ENCODE results near the gene ART1. TPM values are rescaled to one million over a fixed set of nuclear protein-coding genes. Genes with fewer than 3 reads are reported as not detected.

Gene ART1
- total and polyA plus RNA-seq, 11 donors, result 0.33 to 3.3 (median 0.61) TPM; not detected in 3

DNA sequence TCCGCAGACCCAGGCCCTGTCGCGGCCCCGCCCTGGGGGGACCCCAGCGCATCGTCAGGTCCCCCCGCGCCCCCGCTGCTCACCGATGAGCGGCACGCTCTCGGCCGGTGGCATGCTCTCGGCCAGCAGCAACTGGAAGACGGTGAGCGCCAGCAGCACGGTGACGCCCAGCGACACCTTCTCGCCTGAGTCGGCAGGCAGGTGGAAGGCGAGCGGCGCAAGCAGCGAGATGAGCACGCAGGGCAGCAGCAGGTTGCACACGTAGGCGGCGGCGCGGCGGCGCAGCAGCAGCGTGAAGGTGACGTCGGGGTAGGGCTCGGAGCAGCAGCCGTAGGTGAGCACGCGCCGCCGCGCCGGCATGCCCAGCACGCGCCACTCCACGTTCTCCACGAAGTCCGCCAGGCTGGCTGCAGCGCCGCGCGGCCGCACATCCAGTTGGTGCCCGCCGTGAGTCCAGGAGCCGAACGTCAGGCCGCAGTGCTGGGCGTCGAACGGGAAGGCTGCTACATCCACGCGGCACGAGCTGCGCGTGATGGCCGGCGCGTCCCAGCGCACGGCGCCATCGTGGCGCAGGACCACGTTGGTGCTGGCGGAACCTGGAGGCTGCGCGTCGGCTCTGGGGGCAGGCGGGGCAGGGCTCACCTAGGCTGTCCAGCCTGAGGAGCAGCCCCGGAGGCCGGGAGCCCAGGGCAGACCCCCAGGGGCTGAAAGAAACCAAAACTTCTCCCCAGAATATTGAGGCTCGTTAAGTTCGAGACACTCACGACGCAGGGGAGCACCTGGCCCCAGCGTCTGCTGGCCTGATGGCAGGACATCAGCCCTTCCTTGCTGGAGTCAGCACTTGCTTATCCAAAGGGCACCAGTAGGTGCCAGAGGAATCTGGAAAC lies 22.5 kb downstream of the ART1 start:
- H3K27me3 ChIP-seq, result no peaks in the 10 kb centered on the region
- TF ChIP-seq, protein P1, sequence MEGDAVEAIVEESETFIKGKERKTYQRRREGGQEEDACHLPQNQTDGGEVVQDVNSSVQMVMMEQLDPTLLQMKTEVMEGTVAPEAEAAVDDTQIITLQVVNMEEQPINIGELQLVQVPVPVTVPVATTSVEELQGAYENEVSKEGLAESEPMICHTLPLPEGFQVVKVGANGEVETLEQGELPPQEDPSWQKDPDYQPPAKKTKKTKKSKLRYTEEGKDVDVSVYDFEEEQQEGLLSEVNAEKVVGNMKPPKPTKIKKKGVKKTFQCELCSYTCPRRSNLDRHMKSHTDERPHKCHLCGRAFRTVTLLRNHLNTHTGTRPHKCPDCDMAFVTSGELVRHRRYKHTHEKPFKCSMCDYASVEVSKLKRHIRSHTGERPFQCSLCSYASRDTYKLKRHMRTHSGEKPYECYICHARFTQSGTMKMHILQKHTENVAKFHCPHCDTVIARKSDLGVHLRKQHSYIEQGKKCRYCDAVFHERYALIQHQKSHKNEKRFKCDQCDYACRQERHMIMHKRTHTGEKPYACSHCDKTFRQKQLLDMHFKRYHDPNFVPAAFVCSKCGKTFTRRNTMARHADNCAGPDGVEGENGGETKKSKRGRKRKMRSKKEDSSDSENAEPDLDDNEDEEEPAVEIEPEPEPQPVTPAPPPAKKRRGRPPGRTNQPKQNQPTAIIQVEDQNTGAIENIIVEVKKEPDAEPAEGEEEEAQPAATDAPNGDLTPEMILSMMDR (IDR thresholded peaks at IDR 0.05), result no peak
- TF ChIP-seq POLR2A (IDR thresholded peaks at IDR 0.05), result no peak
- DNase-seq (peak in 1 of 5 donors; percentile 63), ATAC-seq (no peak)
- H3K27ac ChIP-seq, result no peak overlapping the region
- peaks cover 0 to 77% (median 26%) of the 10 kb centered on the region in 9 donors for H3K36me3 ChIP-seq
- H3K9me3 ChIP-seq, result no peaks in the 10 kb centered on the region
- intact Hi-C loops (cut with DNase I), result no loop called here
- WGBS, 4 donors, result 97 to 98% (median 98%) methylated on average over 73 to 89 of the region's 89 CpGs
- H3K4me1 ChIP-seq, result peaks cover 0 to 26% (median 4%) of the 10 kb centered on the region in 12 donors
- H3K4me3 ChIP-seq, result no peak overlapping the region

- peaks cover 0 to 94% (median 43%) of the 10 kb centered on the region in 9 donors for H3K36me3 ChIP-seq
- intact Hi-C loops (cut with DNase I), result no loop called here
- no peak overlapping the region for H3K4me3 ChIP-seq
- H3K4me1 ChIP-seq, result peaks cover 0 to 26% (median 4%) of the 10 kb centered on the region in 12 donors
- H3K27ac ChIP-seq, result peak overlapping the region in 5 of 12 donors; percentile 7 to 52 (median 44)
- WGBS, 4 donors, result 95 to 99% (median 96%) methylated on average over 7 of the region's 7 CpGs
- no peaks in the 10 kb centered on the region for H3K9me3 ChIP-seq
- no peaks in the 10 kb centered on the region for H3K27me3 ChIP-seq
- no peak for ATAC-seq
- no peak for TF ChIP-seq POLR2A (IDR thresholded peaks at IDR 0.05)
- TF ChIP-seq, protein P1 (IDR thresholded peaks at IDR 0.05), result no peak
- no peak for DNase-seq
Observed at GRCh38 chr11:3669128-3669527, 24.2 kb downstream of the ART1 start.

DNA sequence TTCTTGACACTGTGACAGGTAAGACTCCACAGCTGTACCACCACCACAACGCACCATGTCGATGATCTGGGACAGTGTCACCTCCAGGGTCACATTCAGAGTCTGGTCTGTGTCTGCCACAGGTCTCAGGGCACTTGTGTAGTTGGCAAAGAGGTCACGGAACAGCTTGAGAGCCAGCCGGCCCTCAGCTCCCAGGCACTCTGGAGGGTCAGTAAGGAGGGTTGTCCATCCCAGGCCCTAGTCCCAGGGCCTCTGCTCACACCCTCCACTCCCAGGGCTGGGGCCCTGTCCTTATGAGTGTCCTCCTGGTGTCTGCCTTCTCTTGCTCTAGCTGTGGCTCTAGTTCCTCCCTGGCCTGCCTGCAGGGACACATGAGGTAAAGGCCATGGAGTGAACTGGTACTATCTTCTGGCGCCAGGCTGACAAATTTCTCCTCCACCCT lies 24.8 kb downstream of the ART1 start:
- Histone ChIP-seq H3K27ac (peak overlapping the region in 7 of 12 donors; percentile 17 to 54 (median 46)), H3K4me1 (peaks cover 0 to 26% (median 4%) of the 10 kb centered on the region in 12 donors), H3K36me3 (peaks cover 0 to 94% (median 50%) of the 10 kb centered on the region in 9 donors), H3K9me3 (no peaks in the 10 kb centered on the region), H3K4me3 (no peak overlapping the region), H3K27me3 (no peaks in the 10 kb centered on the region)
- DNase-seq (peak in 4 of 5 donors; percentile 37 to 75 (median 58)), ATAC-seq (peak; percentile 50 to 87 (median 83))
- intact Hi-C loops (cut with DNase I), result no loop called here
- TF ChIP-seq, protein P1 (IDR thresholded peaks at IDR 0.05), result no peak
- TF ChIP-seq POLR2A (IDR thresholded peaks at IDR 0.05), result no peak
- 49 to 69% (median 56%) methylated on average over 3 to 5 of the region's 5 CpGs for WGBS, 4 donors
